ENCODE results near the gene KATNB1. TPM values are rescaled to one million over a fixed set of nuclear protein-coding genes. Genes with fewer than 3 reads are reported as not detected.

Gene KATNB1
- total RNA-seq, 1 experiment from 2014 or later, result 60.4 TPM

GRCh38 chr16:57722651-57723050, 12.9 kb upstream of the KATNB1 start (continued):
- TF ChIP-seq USF2 (CRISPR knock-in tag; IDR thresholded peaks at IDR 0.05) (no peak), ZNF263 (CRISPR knock-in tag; IDR thresholded peaks at IDR 0.05; ENCODE audit: low read depth) (no peak)

GRCh38 chr16:57723170-57723569, 12.4 kb upstream of the KATNB1 start:
- ChIA-PET CTCF (no interaction called here), POLR2A (no interaction called here)
- no peaks in the 10 kb centered on the region for H3K9me3 Mint-ChIP-seq
- ATAC-seq (no peak), DNase-seq (ENCODE audit: low spot score) (no peak)
- no peaks in the 10 kb centered on the region for H3K27me3 Mint-ChIP-seq (ENCODE audit: low read depth)
- TF ChIP-seq ZNF532 (CRISPR knock-in tag; IDR thresholded peaks at IDR 0.05; ENCODE audit: borderline replicate concordance) (no peak), FOXP4 (CRISPR knock-in tag; IDR thresholded peaks at IDR 0.05) (no peak), SMAD3 (CRISPR knock-in tag; IDR thresholded peaks at IDR 0.05; ENCODE audit: borderline replicate concordance) (no peak), ZNF416 (CRISPR knock-in tag; IDR thresholded peaks at IDR 0.05) (no peak), FOXP1 (CRISPR knock-in tag; IDR thresholded peaks at IDR 0.05; ENCODE audit: borderline replicate concordance) (no peak), USF2 (CRISPR knock-in tag; IDR thresholded peaks at IDR 0.05) (no peak), ZNF425 (CRISPR knock-in tag; conservative IDR thresholded peaks at IDR 0.05) (no peak), ZNF138 (CRISPR knock-in tag; conservative IDR thresholded peaks at IDR 0.05) (no peak), ZMAT4 (CRISPR knock-in tag; IDR thresholded peaks at IDR 0.05) (no peak), CBFB (CRISPR knock-in tag; IDR thresholded peaks at IDR 0.05; ENCODE audit: low read depth) (no peak), TEAD1 (CRISPR knock-in tag; IDR thresholded peaks at IDR 0.05) (no peak), ATF6 (CRISPR knock-in tag; IDR thresholded peaks at IDR 0.05) (no peak), ARID4B (CRISPR knock-in tag; IDR thresholded peaks at IDR 0.05; ENCODE audit: borderline replicate concordance) (no peak), ZNF317 (CRISPR knock-in tag; IDR thresholded peaks at IDR 0.05; ENCODE audit: borderline replicate concordance, low read depth) (no peak)
- H3K4me1 Mint-ChIP-seq, result no peaks in the 10 kb centered on the region
- no peak overlapping the region for H3K27ac Mint-ChIP-seq
- H3K4me3 Mint-ChIP-seq, result no peak overlapping the region
- H3K36me3 Mint-ChIP-seq, result no peaks in the 10 kb centered on the region
